Vagina (tissue), 2 donors: ENCODE measurements around the gene OR5K2. TPM values are rescaled to one million over a fixed set of nuclear protein-coding genes. Genes with fewer than 3 reads are reported as not detected.

Experiments used
- DNase-seq, 2 donors: peaks; one replicate each; pipeline ENCODE4 v3.0.0-alpha.2; 2017; ENCODE audit errors: extremely low spot score in 2 of 2
- H3K27ac ChIP-seq: fragments of 200-600 bp; sonication (generic); one replicate; pipeline ENCODE4 v1.5.1; 2019
- H3K27me3 ChIP-seq: fragments of 200-600 bp; sonication (generic); one replicate; pipeline ENCODE4 v1.5.1; 2019
- H3K36me3 ChIP-seq, 2 donors: fragments of 200-600 bp; sonication (generic); one replicate each; pipeline ENCODE4 v1.5.1; 2017 to 2019
- H3K4me1 ChIP-seq: fragments of 200-600 bp; sonication (generic); one replicate; pipeline ENCODE4 v1.5.1; 2019
- H3K4me3 ChIP-seq, 2 donors: fragments of 200-600 bp; sonication (generic); 1 replicate in 1 of 2; 2 replicates in 1 of 2; pipeline ENCODE4 v1.5.1; 2016 to 2019
- H3K9me3 ChIP-seq: fragments of 200-600 bp; sonication (generic); one replicate; pipeline ENCODE4 v1.5.1; 2019
- POLR2A ChIP-seq, 2 donors: fragments of 450-650 bp; IDR thresholded peaks; one replicate each; pipeline ENCODE4 v1.6.1; 2017; ENCODE audit warnings: antibody characterized with exemption in 2 of 2, mild to moderate bottlenecking in 2 of 2, moderate library complexity in 2 of 2
- POLR2AphosphoS5 ChIP-seq, 2 donors: sonication (generic); formaldehyde crosslinking; IDR thresholded peaks; one replicate each; pipeline ENCODE4 v1.9.0; 2017; ENCODE audit warnings: antibody characterized with exemption in 2 of 2, mild to moderate bottlenecking in 2 of 2, low read depth in 1 of 2; ENCODE audit not compliant: insufficient read depth in 1 of 2
- intact Hi-C: fragments of 100-400 bp; cut with DNase I; formaldehyde crosslinking; loops from one replicate; pipeline ENCODE4 v1.15.1; 2023
- total RNA-seq: library from RNA; depleted of rRNA; stranded (reverse); fragments of >200 nt; gene quantifications from one replicate; pipeline ENCODE4 v1.2.3, GENCODE V29; 2016
- TF ChIP-seq, protein P1 (sequence below), 3 experiments: fragments of 450-650 bp in 2 of 3; fragments of 200-600 bp in 1 of 3; sonication (generic) in 1 of 3; IDR thresholded peaks; one replicate each; pipeline ENCODE4 v1.5.1; 2017 to 2019; ENCODE audit warnings: antibody characterized with exemption in 3 of 3, mild to moderate bottlenecking in 2 of 3, moderate library complexity in 2 of 3

The OR5K2 gene
- total RNA-seq, 1 donor from 2014 or later: not detected

DNA sequence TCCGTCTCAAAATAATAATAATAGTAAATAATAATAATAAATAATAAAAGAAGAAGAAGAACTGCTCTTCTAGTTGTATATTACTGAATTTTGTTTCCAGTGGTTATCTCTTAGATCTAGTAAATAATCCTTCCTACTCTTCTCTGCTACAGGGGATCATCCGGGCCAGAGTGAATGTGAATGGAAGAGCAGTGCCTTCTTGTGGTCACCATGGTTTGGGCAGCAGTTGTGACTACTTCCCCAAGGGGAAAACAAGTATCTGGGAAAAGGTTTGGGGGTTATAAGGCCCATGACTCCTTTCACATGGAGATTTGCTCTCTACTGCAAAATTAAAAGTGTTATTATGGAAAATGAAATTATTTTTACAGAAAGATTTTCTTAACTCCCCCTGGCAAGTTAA, 39.9 kb upstream of the OR5K2 start:
- no peak overlapping the region for H3K27ac ChIP-seq
- H3K4me3 ChIP-seq: no peak overlapping the region
- H3K27me3 ChIP-seq: no peaks in the 10 kb centered on the region
- no peak for DNase-seq
- intact Hi-C loops: no loop called here
- TF ChIP-seq, protein P1, sequence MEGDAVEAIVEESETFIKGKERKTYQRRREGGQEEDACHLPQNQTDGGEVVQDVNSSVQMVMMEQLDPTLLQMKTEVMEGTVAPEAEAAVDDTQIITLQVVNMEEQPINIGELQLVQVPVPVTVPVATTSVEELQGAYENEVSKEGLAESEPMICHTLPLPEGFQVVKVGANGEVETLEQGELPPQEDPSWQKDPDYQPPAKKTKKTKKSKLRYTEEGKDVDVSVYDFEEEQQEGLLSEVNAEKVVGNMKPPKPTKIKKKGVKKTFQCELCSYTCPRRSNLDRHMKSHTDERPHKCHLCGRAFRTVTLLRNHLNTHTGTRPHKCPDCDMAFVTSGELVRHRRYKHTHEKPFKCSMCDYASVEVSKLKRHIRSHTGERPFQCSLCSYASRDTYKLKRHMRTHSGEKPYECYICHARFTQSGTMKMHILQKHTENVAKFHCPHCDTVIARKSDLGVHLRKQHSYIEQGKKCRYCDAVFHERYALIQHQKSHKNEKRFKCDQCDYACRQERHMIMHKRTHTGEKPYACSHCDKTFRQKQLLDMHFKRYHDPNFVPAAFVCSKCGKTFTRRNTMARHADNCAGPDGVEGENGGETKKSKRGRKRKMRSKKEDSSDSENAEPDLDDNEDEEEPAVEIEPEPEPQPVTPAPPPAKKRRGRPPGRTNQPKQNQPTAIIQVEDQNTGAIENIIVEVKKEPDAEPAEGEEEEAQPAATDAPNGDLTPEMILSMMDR (IDR thresholded peaks at IDR 0.05): no peak
- TF ChIP-seq POLR2A (IDR thresholded peaks at IDR 0.05) (no peak), POLR2AphosphoS5 (IDR thresholded peaks at IDR 0.05; ENCODE audit: insufficient read depth in 1 of 2, low read depth in 1 of 2) (no peak)
- H3K9me3 ChIP-seq: no peaks in the 10 kb centered on the region
- no peaks in the 10 kb centered on the region for H3K36me3 ChIP-seq
- H3K4me1 ChIP-seq: no peaks in the 10 kb centered on the region

DNA sequence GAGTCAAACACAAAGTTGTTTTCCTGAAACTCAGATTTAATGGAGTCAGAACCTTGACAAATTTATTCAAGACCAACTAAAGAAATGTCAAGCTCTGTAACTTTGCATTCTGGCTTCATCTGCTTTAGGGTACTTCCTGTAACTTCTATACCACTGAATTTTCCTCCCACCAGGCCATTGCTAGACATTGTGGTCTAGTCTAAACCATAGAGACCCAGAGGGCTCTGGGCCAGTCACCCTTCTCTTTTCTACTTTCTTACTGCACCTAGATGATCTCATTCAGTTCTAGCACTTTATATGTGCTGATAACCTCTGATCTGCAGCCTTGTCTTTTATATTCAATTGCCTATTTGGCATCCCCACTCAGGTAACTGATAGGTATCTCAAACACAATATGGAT, 37.3 kb upstream of the OR5K2 start:
- no peak overlapping the region for H3K27ac ChIP-seq
- intact Hi-C loops: no loop called here
- no peaks in the 10 kb centered on the region for H3K36me3 ChIP-seq
- TF ChIP-seq POLR2AphosphoS5 (IDR thresholded peaks at IDR 0.05; ENCODE audit: insufficient read depth in 1 of 2, low read depth in 1 of 2): no peak
- TF ChIP-seq POLR2A (IDR thresholded peaks at IDR 0.05): no peak
- TF ChIP-seq, protein P1 (IDR thresholded peaks at IDR 0.05): no peak
- no peaks in the 10 kb centered on the region for H3K9me3 ChIP-seq
- no peak overlapping the region for H3K4me3 ChIP-seq
- no peaks in the 10 kb centered on the region for H3K4me1 ChIP-seq
- H3K27me3 ChIP-seq: no peaks in the 10 kb centered on the region
- DNase-seq: no peak

DNA sequence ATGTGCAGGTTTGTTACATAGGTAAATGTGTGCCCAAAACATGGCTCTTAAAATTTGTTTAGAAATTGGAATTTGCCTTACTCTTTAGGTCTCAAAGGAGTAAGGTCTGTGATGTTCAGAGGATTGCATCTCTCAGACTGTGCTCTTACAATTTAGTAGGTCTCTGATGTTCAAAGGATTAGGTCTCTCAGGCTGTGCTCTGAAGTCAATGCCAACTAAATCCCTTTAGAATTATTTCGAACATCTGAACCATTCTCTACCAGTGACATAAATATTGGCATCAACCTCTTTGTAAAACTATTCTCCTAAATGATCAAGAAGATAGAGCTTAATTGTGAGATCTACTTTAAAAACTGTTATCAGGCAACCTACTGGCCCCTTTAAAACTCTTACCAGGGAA, 34.6 kb upstream of the OR5K2 start, which contains the start of gene OR5K1:
OR5K1 (plus strand) TSS at position 301 of the 400 bp plus-strand sequence. CDS start 6,376 bp downstream, outside the sequence.
- Histone ChIP-seq H3K9me3 (no peaks in the 10 kb centered on the region), H3K4me3 (no peak within 1 kb of the TSS), H3K27ac (no peak within 1 kb of the TSS), H3K4me1 (no peaks in the 10 kb centered on the region), H3K27me3 (no peaks in the 10 kb centered on the region), H3K36me3 (no peaks in the 10 kb centered on the region)
- intact Hi-C loops: no loop called here
- no peak for DNase-seq
- TF ChIP-seq POLR2AphosphoS5 (IDR thresholded peaks at IDR 0.05; ENCODE audit: insufficient read depth in 1 of 2, low read depth in 1 of 2) (no peak), POLR2A (IDR thresholded peaks at IDR 0.05) (no peak)
- TF ChIP-seq, protein P1 (IDR thresholded peaks at IDR 0.05): no peak

DNA sequence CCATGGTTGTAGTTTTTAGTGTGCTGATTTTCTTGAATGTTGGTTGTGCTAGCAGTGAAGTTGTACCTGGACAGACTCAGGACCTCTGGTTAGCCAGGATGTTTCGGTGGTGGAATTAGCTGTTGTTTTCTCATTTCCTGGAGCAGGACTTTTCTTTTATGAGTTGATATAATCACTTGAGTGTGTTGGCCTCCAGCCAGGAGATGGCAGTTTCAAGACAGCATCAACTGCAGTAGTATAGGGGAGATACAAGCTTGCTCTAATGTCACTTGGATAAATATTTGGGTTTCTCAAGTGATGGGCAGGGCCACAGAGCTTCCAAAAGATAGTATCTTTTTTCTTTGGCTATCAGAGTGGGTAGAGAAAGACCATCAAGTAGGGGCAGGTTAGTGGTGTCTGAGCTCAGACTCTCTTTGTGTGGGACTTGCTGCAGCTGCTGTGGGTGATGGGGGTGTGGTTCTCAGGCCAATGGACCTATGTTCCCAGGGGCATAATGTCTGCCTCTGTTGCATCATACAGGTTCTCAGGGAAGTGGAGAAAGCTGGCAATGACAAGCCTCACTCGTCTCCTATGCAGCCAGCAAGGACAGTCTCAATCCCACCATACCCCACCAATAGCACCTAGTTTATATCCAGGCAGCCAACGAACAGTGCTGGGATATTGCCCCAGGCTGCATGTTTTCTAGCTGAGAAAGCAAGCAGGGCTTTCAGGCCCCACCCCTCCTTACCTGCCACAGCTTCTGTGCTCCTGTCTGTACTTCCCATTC, 14.6 kb upstream of the OR5K2 start:
- Histone ChIP-seq H3K27me3 (no peaks in the 10 kb centered on the region), H3K4me3 (no peak overlapping the region), H3K4me1 (no peaks in the 10 kb centered on the region), H3K36me3 (no peaks in the 10 kb centered on the region), H3K9me3 (peaks cover 3% of the 10 kb centered on the region), H3K27ac (no peak overlapping the region)
- intact Hi-C loops: no loop called here
- TF ChIP-seq POLR2AphosphoS5 (IDR thresholded peaks at IDR 0.05; ENCODE audit: insufficient read depth in 1 of 2, low read depth in 1 of 2): no peak
- no peak for TF ChIP-seq POLR2A (IDR thresholded peaks at IDR 0.05)
- TF ChIP-seq, protein P1 (IDR thresholded peaks at IDR 0.05): no peak
- DNase-seq: no peak

DNA sequence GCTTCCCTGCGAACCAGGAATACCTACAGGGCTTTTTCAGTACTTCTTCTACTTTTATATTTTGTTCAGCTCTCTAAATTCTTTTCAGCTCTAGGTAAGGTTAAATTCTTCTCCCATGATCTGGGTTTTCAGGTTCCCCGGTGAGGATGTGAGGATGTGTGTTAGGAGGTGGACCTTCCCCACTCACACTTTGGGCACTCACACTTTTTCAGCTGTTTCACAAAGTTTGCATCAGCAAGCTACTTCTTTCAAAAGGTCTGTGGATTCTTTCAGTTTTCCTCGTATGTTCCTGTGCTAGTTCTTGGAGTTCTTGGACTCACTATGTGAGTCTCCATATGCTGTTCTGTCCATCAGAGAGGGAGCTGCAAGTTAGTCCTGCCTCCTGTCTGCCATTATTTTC, 13.9 kb upstream of the OR5K2 start:
- peaks cover 3% of the 10 kb centered on the region for H3K9me3 ChIP-seq
- no peaks in the 10 kb centered on the region for H3K36me3 ChIP-seq
- no peaks in the 10 kb centered on the region for H3K4me1 ChIP-seq
- H3K27me3 ChIP-seq: no peaks in the 10 kb centered on the region
- intact Hi-C loops: no loop called here
- DNase-seq: no peak
- H3K27ac ChIP-seq: no peak overlapping the region
- TF ChIP-seq POLR2AphosphoS5 (IDR thresholded peaks at IDR 0.05; ENCODE audit: insufficient read depth in 1 of 2, low read depth in 1 of 2) (no peak), POLR2A (IDR thresholded peaks at IDR 0.05) (no peak)
- TF ChIP-seq, protein P1 (IDR thresholded peaks at IDR 0.05): no peak
- H3K4me3 ChIP-seq: no peak overlapping the region
